Breast epithelium (tissue), 3 donors: ENCODE data around the gene IFNL4.

Source experiments
- POLR2AphosphoS5 ChIP-seq, 3 donors: sonication (generic); formaldehyde crosslinking; IDR thresholded peaks; one replicate each; pipeline ENCODE4 v1.6.1; 2017; ENCODE audit warnings: antibody characterized with exemption in 3 of 3
- TF ChIP-seq, protein P1 (sequence below), 3 donors: fragments of 450-650 bp; IDR thresholded peaks; one replicate each; pipeline ENCODE4 v1.5.1; 2016 to 2017; ENCODE audit warnings: antibody characterized with exemption in 3 of 3, mild to moderate bottlenecking in 3 of 3, moderate library complexity in 3 of 3

DNA sequence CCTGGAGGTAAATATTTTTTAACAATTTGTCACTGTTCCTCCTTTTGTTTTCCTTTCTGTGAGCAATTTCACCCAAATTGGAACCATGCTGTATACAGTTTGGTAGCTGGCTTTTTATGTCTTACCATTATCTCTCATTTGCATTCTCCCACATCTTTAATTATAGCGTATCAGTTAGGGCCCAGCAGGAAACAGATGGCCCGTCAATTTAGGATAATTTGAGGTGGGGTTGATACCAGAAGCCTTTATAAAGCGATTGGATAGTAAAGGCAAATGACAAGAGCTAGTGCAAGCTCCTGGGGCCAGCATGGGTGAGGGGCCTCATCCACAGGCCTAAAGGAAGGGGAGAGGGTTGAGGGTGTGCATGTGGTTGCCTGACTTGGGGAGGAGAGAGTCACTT, 3.8 kb upstream of the IFNL4 start:
- TF ChIP-seq, protein P1, sequence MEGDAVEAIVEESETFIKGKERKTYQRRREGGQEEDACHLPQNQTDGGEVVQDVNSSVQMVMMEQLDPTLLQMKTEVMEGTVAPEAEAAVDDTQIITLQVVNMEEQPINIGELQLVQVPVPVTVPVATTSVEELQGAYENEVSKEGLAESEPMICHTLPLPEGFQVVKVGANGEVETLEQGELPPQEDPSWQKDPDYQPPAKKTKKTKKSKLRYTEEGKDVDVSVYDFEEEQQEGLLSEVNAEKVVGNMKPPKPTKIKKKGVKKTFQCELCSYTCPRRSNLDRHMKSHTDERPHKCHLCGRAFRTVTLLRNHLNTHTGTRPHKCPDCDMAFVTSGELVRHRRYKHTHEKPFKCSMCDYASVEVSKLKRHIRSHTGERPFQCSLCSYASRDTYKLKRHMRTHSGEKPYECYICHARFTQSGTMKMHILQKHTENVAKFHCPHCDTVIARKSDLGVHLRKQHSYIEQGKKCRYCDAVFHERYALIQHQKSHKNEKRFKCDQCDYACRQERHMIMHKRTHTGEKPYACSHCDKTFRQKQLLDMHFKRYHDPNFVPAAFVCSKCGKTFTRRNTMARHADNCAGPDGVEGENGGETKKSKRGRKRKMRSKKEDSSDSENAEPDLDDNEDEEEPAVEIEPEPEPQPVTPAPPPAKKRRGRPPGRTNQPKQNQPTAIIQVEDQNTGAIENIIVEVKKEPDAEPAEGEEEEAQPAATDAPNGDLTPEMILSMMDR (IDR thresholded peaks at IDR 0.05), result no peak
- no peak for TF ChIP-seq POLR2AphosphoS5 (IDR thresholded peaks at IDR 0.05)
